Right atrium auricular region (tissue), 2 donors: ENCODE measurements around the gene C11orf65. TPM values are rescaled to one million over a fixed set of nuclear protein-coding genes. Genes with fewer than 3 reads are reported as not detected.
"Not testable (repeated sequence)": the region's sequence is repeated elsewhere in the genome, so short reads cannot be mapped to it uniquely, and the experiment has no call there.

Experiments used
- DNase-seq: peaks from one replicate; pipeline ENCODE4 v3.0.0-alpha.2; 2019; ENCODE audit warnings: low spot score
- H3K27ac ChIP-seq, 2 donors: fragments of 200-600 bp; sonication (generic); 1 replicate in 1 of 2; 2 replicates in 1 of 2; pipeline ENCODE4 v1.5.1; 2016 to 2019
- H3K27me3 ChIP-seq, 2 donors: fragments of 200-600 bp; sonication (generic); one replicate each; pipeline versions ENCODE4 v1.5.1 to v1.6.0; 2017 to 2019
- H3K36me3 ChIP-seq: fragments of 200-600 bp; sonication (generic); one replicate; pipeline ENCODE4 v1.5.1; 2016
- H3K4me1 ChIP-seq, 2 donors: fragments of 200-600 bp; sonication (generic); one replicate each; pipeline versions ENCODE4 v1.5.1 to v1.6.0; 2017 to 2019
- H3K4me3 ChIP-seq, 2 donors: fragments of 200-600 bp; sonication (generic); 1 replicate in 1 of 2; 2 replicates in 1 of 2; pipeline ENCODE4 v1.5.1; 2017 to 2019; ENCODE audit warnings: mild to moderate bottlenecking in 1 of 2, moderate library complexity in 1 of 2
- H3K9me3 ChIP-seq, 2 donors: fragments of 200-600 bp; sonication (generic); one replicate each; pipeline ENCODE4 v1.5.1; 2019
- total RNA-seq, 2 donors: library from RNA; depleted of rRNA; stranded (reverse); fragments of >200 nt; gene quantifications; one replicate each; pipeline ENCODE4 v1.1.0, GENCODE V29; 2016
- TF ChIP-seq, protein P1 (sequence below), 2 donors: fragments of 200-600 bp; sonication (generic); IDR thresholded peaks; one replicate each; pipeline ENCODE4 v1.5.1; 2019; ENCODE audit warnings: antibody characterized with exemption in 2 of 2

C11orf65 gene
- total RNA-seq, 2 donors from 2014 or later = 0.28 to 2.7 TPM

DNA sequence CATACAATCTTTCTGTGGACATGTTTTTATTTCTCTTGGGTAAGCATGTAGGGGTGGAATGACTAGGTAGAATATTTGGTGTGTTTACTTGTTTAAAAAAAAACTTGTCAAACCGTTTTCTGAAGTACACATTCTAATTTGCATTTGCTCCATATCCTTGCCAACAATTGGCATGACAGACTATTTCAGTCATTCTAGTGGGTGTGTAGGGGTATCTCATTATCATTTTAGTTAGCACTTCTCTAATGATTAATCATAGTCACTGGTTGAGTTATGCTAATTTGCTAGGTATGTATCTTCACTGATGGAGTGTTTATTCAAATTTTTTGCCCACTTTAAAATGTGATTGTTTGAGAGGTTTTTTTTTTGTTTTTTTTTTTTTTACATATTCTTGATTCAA is 64.3 kb downstream of the C11orf65 start:
- Histone ChIP-seq H3K4me3 (no peak overlapping the region), H3K36me3 (no peaks in the 10 kb centered on the region), H3K4me1 (no peaks in the 10 kb centered on the region), H3K27ac (no peak overlapping the region), H3K9me3 (no peaks in the 10 kb centered on the region), H3K27me3 (no peaks in the 10 kb centered on the region)
- TF ChIP-seq, protein P1, sequence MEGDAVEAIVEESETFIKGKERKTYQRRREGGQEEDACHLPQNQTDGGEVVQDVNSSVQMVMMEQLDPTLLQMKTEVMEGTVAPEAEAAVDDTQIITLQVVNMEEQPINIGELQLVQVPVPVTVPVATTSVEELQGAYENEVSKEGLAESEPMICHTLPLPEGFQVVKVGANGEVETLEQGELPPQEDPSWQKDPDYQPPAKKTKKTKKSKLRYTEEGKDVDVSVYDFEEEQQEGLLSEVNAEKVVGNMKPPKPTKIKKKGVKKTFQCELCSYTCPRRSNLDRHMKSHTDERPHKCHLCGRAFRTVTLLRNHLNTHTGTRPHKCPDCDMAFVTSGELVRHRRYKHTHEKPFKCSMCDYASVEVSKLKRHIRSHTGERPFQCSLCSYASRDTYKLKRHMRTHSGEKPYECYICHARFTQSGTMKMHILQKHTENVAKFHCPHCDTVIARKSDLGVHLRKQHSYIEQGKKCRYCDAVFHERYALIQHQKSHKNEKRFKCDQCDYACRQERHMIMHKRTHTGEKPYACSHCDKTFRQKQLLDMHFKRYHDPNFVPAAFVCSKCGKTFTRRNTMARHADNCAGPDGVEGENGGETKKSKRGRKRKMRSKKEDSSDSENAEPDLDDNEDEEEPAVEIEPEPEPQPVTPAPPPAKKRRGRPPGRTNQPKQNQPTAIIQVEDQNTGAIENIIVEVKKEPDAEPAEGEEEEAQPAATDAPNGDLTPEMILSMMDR (IDR thresholded peaks at IDR 0.05) = no peak
- no peak for DNase-seq

DNA sequence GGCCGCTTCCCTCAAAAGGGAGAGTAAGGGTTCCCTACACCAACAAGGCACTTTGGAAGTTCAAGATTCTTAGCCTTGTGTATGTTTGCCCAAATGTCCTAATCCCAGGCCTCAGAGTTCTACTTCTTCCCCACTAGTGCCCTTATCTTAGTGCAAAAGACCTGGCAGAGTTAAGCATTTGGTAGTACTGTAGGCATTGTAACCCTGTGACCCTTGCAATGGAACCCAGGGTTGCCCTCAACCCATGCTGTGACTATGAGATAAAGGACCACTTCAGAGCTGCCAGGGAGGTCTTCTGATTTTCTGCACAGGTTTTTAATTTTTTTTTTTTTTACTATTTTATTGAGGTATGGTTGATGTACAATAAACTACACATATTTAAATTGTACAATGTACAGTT is 65.1 kb downstream of the C11orf65 start:
- no peak for DNase-seq
- H3K4me1 ChIP-seq = no peaks in the 10 kb centered on the region
- H3K4me3 ChIP-seq = no peak overlapping the region
- TF ChIP-seq, protein P1 (IDR thresholded peaks at IDR 0.05) = no peak
- no peaks in the 10 kb centered on the region for H3K27me3 ChIP-seq
- H3K9me3 ChIP-seq = no peaks in the 10 kb centered on the region
- H3K36me3 ChIP-seq = no peaks in the 10 kb centered on the region
- H3K27ac ChIP-seq = no peak overlapping the region

DNA sequence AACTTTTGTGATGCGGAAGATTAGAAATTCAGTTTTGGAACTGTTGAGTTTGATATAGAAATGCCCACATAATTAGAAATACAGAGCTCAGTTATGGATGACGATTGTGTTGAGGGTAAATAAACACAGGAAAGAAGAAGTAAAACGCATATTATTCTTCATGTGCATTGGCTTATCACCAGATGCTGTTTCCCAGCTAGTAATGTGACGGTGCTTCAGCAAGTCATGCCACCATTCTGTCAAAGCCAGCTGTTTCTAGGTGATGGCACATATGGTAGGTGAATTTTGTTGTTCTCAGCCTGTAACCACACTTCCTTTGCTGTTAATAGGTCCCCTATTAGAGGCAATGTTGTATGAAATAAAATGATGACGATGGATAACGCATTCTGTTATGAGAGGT is 68.9 kb downstream of the C11orf65 start:
- TF ChIP-seq, protein P1 (IDR thresholded peaks at IDR 0.05) = no peak
- Histone ChIP-seq H3K9me3 (no peaks in the 10 kb centered on the region), H3K27ac (no peak overlapping the region), H3K4me3 (no peak overlapping the region), H3K36me3 (no peaks in the 10 kb centered on the region), H3K27me3 (no peaks in the 10 kb centered on the region), H3K4me1 (no peaks in the 10 kb centered on the region)
- DNase-seq = no peak

DNA sequence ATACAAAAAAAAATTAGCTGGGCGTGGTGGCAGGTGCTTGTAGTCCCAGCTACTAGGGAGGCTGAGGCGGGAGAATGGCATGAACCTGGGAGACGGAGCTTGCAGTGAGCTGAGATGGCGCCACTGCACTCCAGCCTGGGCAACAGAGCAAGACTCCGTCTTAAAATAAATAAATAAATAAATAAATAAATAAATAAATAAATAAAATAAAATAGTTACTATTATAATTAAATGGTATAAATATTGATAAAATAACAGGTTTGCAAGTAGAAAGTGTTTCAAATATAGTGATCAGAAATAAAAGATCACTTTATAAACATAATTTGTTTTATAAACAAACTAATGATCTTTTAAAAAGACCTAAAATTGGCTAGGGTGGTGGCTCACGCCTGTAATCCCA is 70.7 kb downstream of the C11orf65 start:
- not testable (repeated sequence) for H3K4me1 ChIP-seq, H3K27ac ChIP-seq, H3K9me3 ChIP-seq, H3K27me3 ChIP-seq, DNase-seq, H3K36me3 ChIP-seq, H3K4me3 ChIP-seq

DNA sequence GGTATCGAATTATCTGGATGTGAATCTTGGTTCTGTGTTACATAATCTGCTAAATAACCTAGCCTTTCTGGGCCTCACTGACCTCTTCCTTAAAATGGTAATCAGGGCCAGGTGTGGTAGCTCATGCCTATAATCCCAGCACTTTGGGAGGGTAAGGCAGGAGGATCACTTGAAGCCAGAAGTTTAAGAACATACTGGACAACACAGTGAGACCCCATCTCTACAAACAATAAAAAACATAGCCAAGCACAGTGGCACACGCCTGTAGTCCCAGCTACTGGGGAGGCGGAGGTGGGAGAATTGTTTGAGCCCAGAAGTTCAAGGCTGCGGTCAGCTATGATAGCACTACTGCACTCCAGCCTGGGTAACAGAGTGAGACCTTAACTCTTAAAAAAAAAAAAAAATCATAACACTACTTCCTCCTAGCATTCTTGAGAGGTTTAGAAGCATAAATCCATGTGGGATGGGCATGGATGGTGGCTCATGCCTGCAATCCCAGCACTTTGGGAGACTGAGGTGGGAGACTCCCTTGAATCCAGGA is 72.5 kb downstream of the C11orf65 start:
- Histone ChIP-seq H3K27ac (no peak overlapping the region), H3K4me1 (no peaks in the 10 kb centered on the region), H3K4me3 (no peak overlapping the region), H3K9me3 (no peaks in the 10 kb centered on the region), H3K36me3 (no peaks in the 10 kb centered on the region), H3K27me3 (no peaks in the 10 kb centered on the region)
- DNase-seq = no peak
- TF ChIP-seq, protein P1 (IDR thresholded peaks at IDR 0.05) = no peak

- no peaks in the 10 kb centered on the region for H3K27me3 ChIP-seq
- no peak for DNase-seq
- H3K27ac ChIP-seq = no peak overlapping the region
- H3K36me3 ChIP-seq = no peaks in the 10 kb centered on the region
- H3K4me1 ChIP-seq = no peaks in the 10 kb centered on the region
- no peaks in the 10 kb centered on the region for H3K9me3 ChIP-seq
- TF ChIP-seq, protein P1 (IDR thresholded peaks at IDR 0.05) = no peak
- H3K4me3 ChIP-seq = no peak overlapping the region
Observed at GRCh38 chr11:108393046-108393445, 74.3 kb downstream of the C11orf65 start.
